Amniotic stem cell (primary cell): Measurements from ENCODE around the gene LRRC15.

Experiments
- DNase-seq: peaks from one replicate; lab custom pipeline; 2025; lab: John Stamatoyannopoulos, UW

LRRC15 gene

GRCh38 chr3:194384569-194385001 lies 15.0 kb upstream of the LRRC15 start:
- no peak for DNase-seq

DNA sequence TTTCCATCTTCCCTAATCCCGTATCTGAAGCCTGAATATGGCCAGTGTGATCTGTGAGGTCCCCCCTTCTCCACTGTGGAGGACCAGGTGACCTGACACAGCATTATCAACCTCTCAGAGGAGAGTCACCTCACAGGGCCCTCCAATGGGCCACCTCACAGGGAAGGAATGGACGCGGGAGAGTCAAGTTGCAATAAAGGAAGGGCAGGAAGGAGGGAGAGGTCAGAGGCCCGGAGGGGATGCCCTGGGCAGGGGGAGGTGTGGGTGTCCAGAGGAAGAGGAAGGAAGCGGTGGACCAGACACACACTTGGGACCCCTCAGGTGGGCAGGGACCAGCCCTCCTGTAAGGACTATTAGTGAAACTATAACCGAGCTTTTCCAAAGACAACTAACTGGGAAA lies 14.6 kb upstream of the LRRC15 start:
- no peak for DNase-seq

DNA sequence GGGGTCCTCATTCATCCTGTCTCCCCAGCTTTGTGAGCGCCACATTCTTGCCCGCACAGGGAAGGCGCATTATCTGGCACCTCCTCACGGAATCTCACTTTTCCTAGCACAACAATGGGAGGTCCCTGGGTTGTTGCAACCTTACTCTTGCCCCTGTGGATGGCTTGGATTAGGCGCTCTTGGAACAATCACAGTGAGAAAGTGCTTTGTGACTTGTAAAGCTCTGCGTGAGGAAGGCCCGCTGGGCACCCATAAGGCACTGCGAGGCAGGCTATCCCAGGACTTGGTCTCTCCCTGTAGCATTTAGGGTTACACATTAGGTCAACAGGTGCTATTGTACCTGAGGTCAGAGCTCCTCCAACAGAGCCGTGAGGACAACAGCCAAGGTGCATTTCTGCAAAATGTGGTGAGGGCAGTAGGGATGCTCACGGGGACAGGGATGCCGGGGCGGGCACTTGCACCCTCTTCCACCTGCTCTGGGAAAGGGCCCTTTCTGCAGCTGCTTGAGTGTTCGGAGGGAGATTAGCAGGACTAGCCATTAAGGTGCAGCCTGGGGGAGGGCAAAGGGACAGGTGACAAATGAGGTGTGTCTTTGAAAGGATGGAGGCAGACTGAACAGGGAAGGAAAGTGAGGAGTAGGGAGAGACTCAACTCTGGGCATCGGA lies 13.9 kb upstream of the LRRC15 start:
- DNase-seq: no peak

- no peak for DNase-seq
These were observed 13.3 kb upstream of the LRRC15 start for GRCh38 chr3:194382892-194383223.

DNA sequence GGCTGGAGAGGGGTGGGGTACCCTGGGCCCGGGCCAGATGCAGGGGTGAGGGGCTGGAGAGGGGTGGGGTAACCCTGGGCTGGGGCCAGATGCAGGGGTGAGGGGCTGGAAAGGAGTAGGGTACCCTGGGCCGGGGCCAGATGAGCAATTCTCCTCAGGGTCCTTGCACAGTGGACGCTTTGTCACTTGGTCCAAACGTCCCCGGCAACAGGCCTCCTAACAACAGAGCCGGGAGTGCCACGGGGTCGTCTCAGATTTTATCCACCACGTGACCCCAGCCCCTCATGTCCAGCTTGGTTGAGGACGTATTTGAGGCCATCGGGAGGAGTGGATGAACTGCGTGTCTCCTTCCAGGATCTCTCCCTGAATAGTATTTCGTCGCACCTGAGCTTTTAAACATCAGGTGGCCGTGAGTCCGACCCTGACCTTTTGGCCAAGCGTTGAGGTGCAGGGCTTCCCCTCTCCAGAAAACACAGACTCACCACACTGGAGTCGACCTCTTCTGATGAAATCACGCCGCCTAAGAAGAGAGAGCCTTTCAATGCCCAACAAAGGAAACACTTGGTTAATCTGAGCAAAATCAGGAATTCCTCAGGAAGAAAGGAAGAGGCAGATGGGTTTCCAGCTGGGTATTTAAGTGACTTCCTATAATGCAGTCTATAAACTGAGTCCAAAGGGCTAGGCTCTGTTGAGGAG lies 12.8 kb upstream of the LRRC15 start:
- no peak for DNase-seq

DNA sequence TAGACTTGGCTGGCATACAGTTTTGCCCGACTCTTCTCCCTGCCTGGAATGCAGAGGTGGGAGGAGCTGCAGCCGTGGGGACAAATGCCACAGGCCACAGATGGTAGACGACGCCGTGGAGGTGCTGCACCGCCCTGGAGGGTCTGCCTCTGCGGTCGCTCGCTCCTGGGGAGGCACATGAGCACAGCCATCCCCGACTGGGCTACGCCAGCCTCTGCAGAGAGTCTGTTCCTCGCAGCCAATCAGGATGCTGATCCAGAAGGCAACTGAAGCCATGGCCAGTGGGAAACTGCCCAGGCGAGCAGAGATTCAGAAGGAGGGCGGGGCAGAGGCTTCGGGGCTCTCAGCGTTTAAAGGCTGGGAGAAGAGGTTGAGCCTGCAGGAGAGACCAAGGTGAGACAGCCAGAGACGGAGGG lies 11.9 kb upstream of the LRRC15 start:
- no peak for DNase-seq

- DNase-seq: no peak
These were observed 10.8 kb upstream of the LRRC15 start for GRCh38 chr3:194380326-194380725.

DNA sequence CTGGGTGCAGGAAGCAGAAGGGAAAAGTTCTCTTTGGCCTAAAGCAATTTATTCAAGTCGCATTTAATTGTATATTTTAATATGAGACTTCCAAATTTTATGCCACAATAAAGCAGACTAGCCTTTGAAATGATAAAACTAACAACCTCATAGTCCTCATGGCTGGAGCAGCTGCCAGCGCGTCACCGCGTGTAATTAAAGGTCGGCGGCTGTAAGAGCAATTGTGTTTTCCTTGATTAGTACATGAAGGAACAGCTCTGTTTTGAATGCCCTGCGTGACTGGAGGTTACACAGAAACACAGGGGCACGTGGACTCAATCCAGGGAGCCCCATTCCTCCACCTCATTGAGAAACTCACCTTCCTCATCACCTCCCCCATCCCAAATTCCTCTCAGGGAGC lies 10.1 kb upstream of the LRRC15 start:
- DNase-seq: no peak

- DNase-seq: no peak
These were observed 9.7 kb upstream of the LRRC15 start for GRCh38 chr3:194379231-194379630.

DNA sequence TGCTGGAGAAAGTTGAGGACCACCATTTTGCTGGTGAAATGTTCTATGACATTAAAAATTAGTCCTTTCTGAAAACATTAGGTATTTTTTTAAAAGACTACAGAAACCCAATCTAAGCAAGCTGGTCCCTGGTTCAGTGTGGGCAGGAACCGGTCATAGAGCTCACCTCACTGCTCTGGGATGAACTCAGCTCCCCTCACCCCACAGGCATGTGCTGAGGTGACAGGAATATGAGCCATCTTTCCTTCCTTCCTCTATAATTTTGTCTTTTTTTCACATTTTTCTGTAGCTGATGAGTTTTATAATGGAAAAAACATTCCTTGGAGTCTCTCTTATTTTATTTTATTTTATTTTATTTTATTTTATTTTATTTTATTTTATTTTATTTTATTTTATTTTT lies 8.2 kb upstream of the LRRC15 start:
- DNase-seq: no peak

GRCh38 chr3:194376241-194376560 lies 6.7 kb upstream of the LRRC15 start:
- DNase-seq: no peak

DNA sequence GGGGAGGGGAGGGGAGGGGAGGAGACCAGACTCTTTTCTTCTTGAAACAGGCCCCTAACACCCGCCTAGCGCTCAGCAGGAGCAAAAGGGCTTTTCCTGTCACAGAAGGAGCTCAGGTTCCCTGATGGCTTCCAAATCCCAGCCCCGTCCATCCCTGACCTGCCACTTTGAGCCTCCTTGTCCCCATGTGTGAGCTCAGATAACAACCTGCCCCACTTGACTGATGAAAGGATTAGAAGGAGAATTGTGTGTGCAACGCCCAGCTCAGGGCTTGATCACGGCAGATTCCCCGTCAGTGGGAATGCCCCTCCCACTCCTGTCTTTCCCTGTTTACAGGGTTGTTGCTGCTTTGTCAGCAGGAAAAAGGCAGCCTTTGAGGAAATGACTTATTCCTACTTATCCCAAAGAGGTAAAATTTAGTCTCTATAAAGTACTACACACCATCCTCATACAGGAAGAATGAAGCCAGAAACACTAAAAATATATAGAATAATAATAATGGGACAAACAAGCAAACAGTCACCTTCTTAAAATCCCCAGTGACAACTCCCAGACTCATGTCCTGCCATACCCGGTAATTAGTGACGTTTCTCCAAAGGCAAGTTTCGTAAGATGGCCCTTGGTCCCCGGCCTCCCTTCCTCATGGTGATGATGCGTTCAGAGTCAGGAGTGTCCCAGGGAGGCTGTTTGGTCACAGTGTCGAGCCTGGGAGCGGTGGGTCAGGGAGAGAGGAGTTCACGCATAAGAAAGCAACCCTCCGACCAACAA lies 6.1 kb upstream of the LRRC15 start:
- DNase-seq: no peak

GRCh38 chr3:194374935-194375334 lies 5.4 kb upstream of the LRRC15 start:
- DNase-seq: no peak

GRCh38 chr3:194373899-194374298 lies 4.4 kb upstream of the LRRC15 start:
- no peak for DNase-seq

DNA sequence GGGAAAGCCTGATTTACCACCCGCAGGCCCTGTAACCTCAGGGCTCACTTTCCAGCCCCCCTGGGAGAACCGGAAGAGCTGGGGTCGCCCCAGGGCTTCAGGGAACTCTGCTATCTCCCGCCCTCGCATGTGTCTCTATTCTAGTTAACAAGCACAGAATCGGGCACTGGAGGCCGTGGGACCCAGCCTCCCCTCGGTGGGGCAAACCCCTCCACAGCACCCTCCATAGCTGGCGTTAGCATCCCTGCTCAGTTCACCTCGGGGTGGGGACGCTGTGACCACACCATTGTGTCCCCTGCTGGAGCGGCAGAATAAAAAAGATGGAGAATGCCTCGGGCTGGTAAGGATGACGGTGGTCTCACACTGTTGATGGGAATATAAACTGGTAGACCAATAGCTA lies 3.5 kb upstream of the LRRC15 start:
- DNase-seq: no peak

DNA sequence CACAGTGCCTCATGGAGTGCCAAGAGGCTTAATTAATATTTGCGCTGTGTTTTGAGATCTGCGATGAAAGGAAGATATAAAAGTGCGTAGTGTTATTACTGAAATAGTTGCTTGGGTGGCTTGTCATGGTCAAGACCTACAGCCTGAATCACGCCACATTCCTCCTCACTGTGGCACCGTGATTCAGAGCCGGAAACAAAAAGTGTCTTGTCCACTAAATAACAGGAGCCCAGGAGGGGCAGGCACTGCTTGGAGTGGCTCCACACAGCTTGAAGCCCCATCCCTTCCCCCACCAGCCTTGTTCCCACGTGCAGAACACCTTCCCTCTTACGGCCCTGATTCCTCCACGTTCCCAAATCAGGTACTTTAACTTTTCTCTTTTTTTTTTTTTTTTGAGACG lies 1.2 kb upstream of the LRRC15 start:
- no peak for DNase-seq

GRCh38 chr3:194368918-194369317 lies 625 bp downstream of the LRRC15 start:
- no peak for DNase-seq

DNA sequence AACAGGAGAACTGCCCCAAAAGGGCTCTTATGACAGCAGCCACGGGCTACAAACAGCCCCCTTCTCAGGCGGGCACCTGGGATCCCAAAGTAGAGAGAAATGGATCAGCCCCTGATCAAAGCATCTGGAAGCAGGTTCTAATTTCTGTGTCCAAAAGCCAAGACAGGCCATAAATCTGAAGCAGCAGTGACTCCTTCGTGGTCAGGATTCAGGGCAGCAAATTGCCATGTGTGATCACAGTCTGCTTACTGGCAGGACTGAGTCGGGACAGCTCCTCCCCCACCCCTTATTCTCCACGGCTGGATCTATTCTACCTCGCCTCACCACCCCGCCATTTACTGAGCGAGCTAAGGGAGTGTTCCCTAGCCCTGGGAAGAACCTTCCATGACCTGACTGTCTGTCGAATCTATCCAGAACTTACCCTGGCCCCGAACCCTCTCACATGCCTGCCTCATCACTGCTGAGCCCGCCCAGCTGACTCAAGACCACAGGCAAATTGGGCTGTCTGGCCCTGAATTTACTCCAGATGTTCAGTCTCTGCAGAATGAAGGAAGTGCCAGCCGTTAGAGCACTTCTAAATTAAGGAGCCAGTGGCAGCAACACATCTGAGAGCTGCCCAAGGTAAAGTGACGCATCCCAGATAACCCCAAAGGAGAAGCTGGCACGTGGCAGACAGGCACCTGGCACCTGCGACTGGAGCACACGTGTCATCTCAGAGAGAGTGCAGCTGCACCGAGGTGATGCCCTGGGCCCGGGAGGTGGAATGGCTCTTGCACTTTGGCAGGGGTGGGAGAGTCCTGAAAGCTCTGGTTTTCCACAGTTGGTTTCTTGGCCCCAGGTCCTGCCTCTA lies 1.3 kb downstream of the LRRC15 start:
- DNase-seq: peak; percentile 44

- DNase-seq: no peak
These were observed 3.5 kb downstream of the LRRC15 start for GRCh38 chr3:194365978-194366490.

DNA sequence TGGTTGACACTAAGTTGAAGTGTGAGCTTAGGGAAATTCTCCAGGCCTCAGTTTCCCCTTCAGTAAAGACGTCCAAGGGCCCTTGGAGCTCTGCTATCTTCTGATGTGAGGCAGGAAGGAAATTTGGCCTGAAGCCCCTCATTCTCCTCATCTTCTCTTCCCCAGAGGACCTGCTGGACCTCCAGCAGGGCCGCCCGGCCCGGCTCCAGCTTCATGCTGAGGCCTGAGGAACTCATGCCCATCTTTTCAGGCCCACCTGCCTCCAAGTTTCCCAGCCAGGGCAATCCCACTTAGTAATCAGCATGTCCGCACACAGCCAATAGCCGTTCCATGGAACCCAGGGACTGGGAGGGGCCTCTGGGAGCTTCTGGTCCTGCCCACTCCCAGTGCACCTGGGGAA lies 4.0 kb downstream of the LRRC15 start:
- no peak for DNase-seq

- DNase-seq: no peak
These were observed 4.7 kb downstream of the LRRC15 start for GRCh38 chr3:194364652-194365434.

GRCh38 chr3:194364314-194364651 lies 5.3 kb downstream of the LRRC15 start:
- no peak for DNase-seq
